Body of pancreas (tissue), 4 donors: ENCODE measurements around the gene PDE2A. TPM values are rescaled to one million over a fixed set of nuclear protein-coding genes. Genes with fewer than 3 reads are reported as not detected.

Source experiments
- ATAC-seq: fragments of 150-250 bp; one replicate; pipeline ENCODE4 v1.9.1; 2016
- DNase-seq, 4 donors: peaks; one replicate each; pipeline ENCODE4 v3.0.0-alpha.2; 2019
- H3K27ac ChIP-seq, 4 donors: fragments of 200-600 bp; sonication (generic); 1 replicate in 3 of 4; 2 replicates in 1 of 4; pipeline versions ENCODE4 v1.5.1 to v1.6.1; 2016 to 2019; ENCODE audit warnings: mild to moderate bottlenecking in 1 of 4, mixed read lengths in 1 of 4, moderate library complexity in 1 of 4
- H3K27me3 ChIP-seq, 2 donors: fragments of 200-600 bp; sonication (generic); one replicate each; pipeline ENCODE4 v1.6.0; 2016; ENCODE audit warnings: mild to moderate bottlenecking in 1 of 2
- H3K36me3 ChIP-seq, 2 donors: fragments of 200-600 bp; sonication (generic); replicated peaks in 1 of 2; 2 replicates each; pipeline ENCODE4 v1.5.1; 2016; ENCODE audit warnings: low read depth in 2 of 2; ENCODE audit not compliant: insufficient read depth in 1 of 2
- H3K4me1 ChIP-seq: fragments of 200-600 bp; sonication (generic); one replicate; pipeline ENCODE4 v1.6.0; 2016
- H3K4me3 ChIP-seq, 2 donors: fragments of 200-600 bp; sonication (generic); 1 replicate in 1 of 2; 2 replicates in 1 of 2; pipeline ENCODE4 v1.5.1; 2016 to 2019
- H3K9me3 ChIP-seq, 3 donors: fragments of 200-600 bp; sonication (generic); 1 replicate in 2 of 3; 2 replicates in 1 of 3; pipeline ENCODE4 v1.5.1; 2016
- CTCF ChIP-seq, 7 experiments: fragments of 450-650 bp in 4 of 7; fragments of 200-600 bp in 3 of 7; sonication (generic) in 3 of 7; IDR thresholded peaks; one replicate each; pipeline ENCODE4 v1.5.1; 2016 to 2019; ENCODE audit warnings: antibody characterized with exemption in 7 of 7
- POLR2A ChIP-seq, 3 donors: fragments of 450-650 bp; IDR thresholded peaks; one replicate each; pipeline ENCODE4 v1.6.1; 2016; ENCODE audit warnings: antibody characterized with exemption in 3 of 3, mild to moderate bottlenecking in 2 of 3
- WGBS, 2 donors: methylation state at CpG; one replicate each; pipeline ENCODE4 v1.1.5; 2017; 5-methylcytosine and 5-hydroxymethylcytosine counted together
- intact Hi-C: fragments of 100-400 bp; cut with DNase I; formaldehyde crosslinking; loops from one replicate; pipeline ENCODE4 v1.15.1; 2023
- total RNA-seq, 2 donors: library from RNA; depleted of rRNA; stranded (reverse); fragments of >200 nt; gene quantifications; one replicate each; pipeline ENCODE4 v1.1.0, GENCODE V29; 2016

The PDE2A gene
- total RNA-seq, 2 donors from 2014 or later = 7.0 to 29.3 TPM

- H3K4me3 ChIP-seq = peak overlapping the region; percentile 16 to 76
- WGBS, 2 donors = 0 to 6% methylated on average over 3 of the region's 3 CpGs
- no peaks in the 10 kb centered on the region for H3K9me3 ChIP-seq
- intact Hi-C loops = no loop called here
- H3K36me3 ChIP-seq = no peaks in the 10 kb centered on the region
- ATAC-seq (no peak), DNase-seq (no peak)
- peak overlapping the region; percentile 5 to 95 (median 90) for H3K27ac ChIP-seq
- H3K4me1 ChIP-seq = peaks cover 67% of the 10 kb centered on the region
- TF ChIP-seq POLR2A (IDR thresholded peaks at IDR 0.05) (no peak), CTCF (IDR thresholded peaks at IDR 0.05) (no peak)
- no peaks in the 10 kb centered on the region for H3K27me3 ChIP-seq
These were observed 47.1 kb upstream of the PDE2A start for GRCh38 chr11:72721276-72721675.

GRCh38 chr11:72720784-72721183 lies 46.6 kb upstream of the PDE2A start:
- no peak for ATAC-seq
- peak overlapping the region; percentile 5 to 95 (median 90) for H3K27ac ChIP-seq

GRCh38 chr11:72720047-72720446 lies 45.8 kb upstream of the PDE2A start:
- H3K4me1 ChIP-seq = peaks cover 71% of the 10 kb centered on the region

More at GRCh38 chr11:72720784-72721183, 46.6 kb upstream of the PDE2A start:
- Histone ChIP-seq H3K4me3 (peak overlapping the region in 1 of 2 donors; percentile 16), H3K4me1 (peaks cover 69% of the 10 kb centered on the region), H3K9me3 (no peaks in the 10 kb centered on the region), H3K27me3 (no peaks in the 10 kb centered on the region), H3K36me3 (no peaks in the 10 kb centered on the region)
- intact Hi-C loops = no loop called here
- peak in 2 of 4 donors; percentile 39 to 40 for DNase-seq
- 32 to 34% methylated on average over 4 of the region's 4 CpGs for WGBS, 2 donors
- no peak for TF ChIP-seq POLR2A (IDR thresholded peaks at IDR 0.05)
- TF ChIP-seq CTCF (IDR thresholded peaks at IDR 0.05) = no peak

GRCh38 chr11:72719551-72719950 lies 45.3 kb upstream of the PDE2A start:
- Histone ChIP-seq H3K27me3 (no peaks in the 10 kb centered on the region), H3K27ac (peak overlapping the region in 3 of 4 donors; percentile 11 to 95 (median 54)), H3K36me3 (no peaks in the 10 kb centered on the region), H3K9me3 (no peaks in the 10 kb centered on the region), H3K4me1 (peaks cover 70% of the 10 kb centered on the region), H3K4me3 (no peak overlapping the region)
- 41 to 50% methylated on average over 4 of the region's 4 CpGs for WGBS, 2 donors
- TF ChIP-seq POLR2A (IDR thresholded peaks at IDR 0.05) = no peak
- no peak for TF ChIP-seq CTCF (IDR thresholded peaks at IDR 0.05)
- ATAC-seq (no peak), DNase-seq (no peak)
- intact Hi-C loops = no loop called here

More at GRCh38 chr11:72720047-72720446, 45.8 kb upstream of the PDE2A start:
- TF ChIP-seq CTCF (IDR thresholded peaks at IDR 0.05) = no peak
- TF ChIP-seq POLR2A (IDR thresholded peaks at IDR 0.05) = no peak
- intact Hi-C loops = no loop called here
- Histone ChIP-seq H3K9me3 (no peaks in the 10 kb centered on the region), H3K4me3 (no peak overlapping the region), H3K36me3 (no peaks in the 10 kb centered on the region), H3K27ac (peak overlapping the region in 3 of 4 donors; percentile 11 to 95 (median 95)), H3K27me3 (no peaks in the 10 kb centered on the region)
- no peak for ATAC-seq
- 41 to 50% methylated on average over 2 to 3 of the region's 3 CpGs for WGBS, 2 donors
- peak in 1 of 4 donors; percentile 50 for DNase-seq

GRCh38 chr11:72719144-72719543 lies 44.9 kb upstream of the PDE2A start:
- WGBS, 2 donors = 0 to 6% methylated on average over 1 to 2 of the region's 2 CpGs
- intact Hi-C loops = no loop called here
- ATAC-seq = no peak

More at GRCh38 chr11:72719144-72719543, 44.9 kb upstream of the PDE2A start:
- TF ChIP-seq POLR2A (IDR thresholded peaks at IDR 0.05) = no peak
- Histone ChIP-seq H3K4me1 (peaks cover 70% of the 10 kb centered on the region), H3K4me3 (no peak overlapping the region), H3K27ac (peak overlapping the region in 3 of 4 donors; percentile 11 to 95 (median 54)), H3K27me3 (no peaks in the 10 kb centered on the region), H3K36me3 (no peaks in the 10 kb centered on the region), H3K9me3 (no peaks in the 10 kb centered on the region)
- DNase-seq = peak in 3 of 4 donors; percentile 52 to 61 (median 60)
